ENCODE measurements around the gene B4GALT2.

B4GALT2 gene

DNA sequence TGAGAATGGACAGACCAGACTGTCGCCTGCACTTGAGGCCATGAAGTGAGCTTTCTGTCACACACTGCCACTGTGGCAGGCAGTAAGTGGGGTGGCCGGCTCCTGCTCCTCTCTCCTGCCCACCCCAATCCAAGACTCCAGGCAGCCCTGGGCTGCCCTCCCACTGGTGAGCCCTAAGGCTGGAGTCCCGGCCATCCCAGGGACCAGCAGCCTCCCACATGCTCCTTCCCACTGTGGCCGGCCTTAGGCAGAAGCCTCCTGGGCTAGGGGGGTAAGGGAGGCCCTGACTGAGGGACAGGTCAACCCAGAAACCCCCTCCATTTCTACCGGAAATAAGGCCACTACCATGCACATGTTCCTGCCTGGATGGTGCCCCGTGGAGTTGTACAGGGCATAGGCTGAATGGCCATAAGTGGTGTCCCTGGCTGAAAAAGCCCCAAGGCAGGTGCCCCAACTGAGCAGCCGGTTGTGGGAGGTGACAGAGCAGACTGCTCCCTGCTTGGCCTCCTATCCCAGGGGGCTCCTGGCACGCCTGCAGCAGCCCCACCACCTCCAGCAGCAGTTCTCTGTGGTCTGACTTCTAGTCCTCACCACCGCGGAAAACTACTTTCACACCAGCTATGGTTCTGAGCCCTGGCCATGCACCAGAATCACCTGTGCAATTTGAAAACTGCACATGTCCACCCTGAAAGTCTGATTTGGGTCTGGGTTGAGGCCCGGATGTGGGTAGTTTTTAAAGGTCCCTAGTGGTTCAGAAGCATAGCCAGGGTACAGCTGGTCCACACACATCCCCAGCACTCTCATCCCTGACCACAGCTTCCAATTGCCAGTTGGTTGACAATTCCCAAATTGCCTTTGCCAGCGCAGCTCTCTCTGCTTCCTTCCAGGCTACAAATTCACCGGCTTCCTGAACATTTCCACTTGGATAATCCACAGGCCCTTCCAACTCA is 47.0 kb upstream of the B4GALT2 start:
- Histone ChIP-seq H4K20me1 (ENCODE audit: insufficient read depth, low read length) (no peaks in the 10 kb centered on the region), H2AFZ (ENCODE audit: low read depth, low read length) (no peak overlapping the region), H3K4me1 (ENCODE audit: insufficient read depth, low read length) (no peaks in the 10 kb centered on the region), H3K79me2 (ENCODE audit: insufficient read depth, low read length) (no peaks in the 10 kb centered on the region), H3K27me3 (ENCODE audit: insufficient read depth, low read length, poor library complexity) (no peaks in the 10 kb centered on the region), H3K9me3 (ENCODE audit: insufficient read depth, low read length, severe bottlenecking) (no peaks in the 10 kb centered on the region), H3K9ac (ENCODE audit: low read depth, low read length) (no peak overlapping the region), H3K27ac (ENCODE audit: low read length) (no peak overlapping the region), H3K36me3 (ENCODE audit: insufficient read depth, low read length) (peaks cover 7% of the 10 kb centered on the region), H3K4me3 (ENCODE audit: low read depth in 1 of 2, low read length in 2 of 2) (no peak overlapping the region), H3K4me2 (ENCODE audit: insufficient read depth, low read length) (no peak overlapping the region)
- DNase-seq = no peak
- ATAC-seq (ENCODE audit: insufficient read depth, low read depth) = no peak
- TF ChIP-seq EZH2 (IDR thresholded peaks at IDR 0.05; ENCODE audit: borderline replicate concordance, low read depth, low read length, severe bottlenecking) (no peak), CTCF (IDR thresholded peaks at IDR 0.05; ENCODE audit: borderline replicate concordance, extremely low read depth, low read length, poor library complexity, severe bottlenecking) (no peak)

DNA sequence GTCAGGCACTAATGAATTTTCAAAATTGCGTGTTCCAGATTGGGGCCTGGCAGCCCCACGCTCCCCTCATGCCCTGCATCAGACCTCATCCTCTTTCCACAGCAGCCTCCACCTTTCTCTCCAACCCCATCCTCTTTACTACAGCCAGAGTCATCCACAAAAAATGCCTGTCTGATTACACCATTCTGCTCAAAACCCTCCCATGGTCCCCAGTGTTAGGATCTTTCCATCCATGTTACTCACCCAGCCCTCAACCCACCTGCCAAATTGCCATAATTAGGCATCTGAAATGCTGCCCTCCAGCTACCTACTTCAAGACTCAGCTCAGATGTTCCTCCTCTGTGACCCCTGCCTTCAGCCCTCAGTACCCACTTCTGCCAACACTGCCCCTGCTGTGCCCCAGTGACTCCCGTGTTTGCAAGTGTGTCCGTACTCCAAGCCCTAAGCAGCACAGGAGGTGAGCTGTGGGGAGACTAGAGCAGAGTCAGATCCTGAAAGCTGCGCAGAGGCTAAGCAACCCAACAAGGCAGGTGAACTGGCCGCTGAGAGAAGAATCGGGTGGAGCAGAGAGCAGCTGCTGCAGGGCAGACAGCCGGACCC is 46.1 kb upstream of the B4GALT2 start:
- TF ChIP-seq CTCF (IDR thresholded peaks at IDR 0.05; ENCODE audit: borderline replicate concordance, extremely low read depth, low read length, poor library complexity, severe bottlenecking) (no peak), EZH2 (IDR thresholded peaks at IDR 0.05; ENCODE audit: borderline replicate concordance, low read depth, low read length, severe bottlenecking) (no peak)
- Histone ChIP-seq H3K79me2 (ENCODE audit: insufficient read depth, low read length) (no peaks in the 10 kb centered on the region), H3K9ac (ENCODE audit: low read depth, low read length) (no peak overlapping the region), H3K4me1 (ENCODE audit: insufficient read depth, low read length) (no peaks in the 10 kb centered on the region), H3K27me3 (ENCODE audit: insufficient read depth, low read length, poor library complexity) (no peaks in the 10 kb centered on the region), H2AFZ (ENCODE audit: low read depth, low read length) (no peak overlapping the region), H3K27ac (ENCODE audit: low read length) (no peak overlapping the region), H3K4me3 (ENCODE audit: low read depth in 1 of 2, low read length in 2 of 2) (no peak overlapping the region), H4K20me1 (ENCODE audit: insufficient read depth, low read length) (no peaks in the 10 kb centered on the region), H3K9me3 (ENCODE audit: insufficient read depth, low read length, severe bottlenecking) (no peaks in the 10 kb centered on the region), H3K36me3 (ENCODE audit: insufficient read depth, low read length) (peaks cover 7% of the 10 kb centered on the region), H3K4me2 (ENCODE audit: insufficient read depth, low read length) (no peak overlapping the region)
- DNase-seq (no peak), ATAC-seq (ENCODE audit: insufficient read depth, low read depth) (no peak)

- no peak within 1 kb of the TSS for H2AFZ ChIP-seq (ENCODE audit: low read depth, low read length)
- H3K9me3 ChIP-seq (ENCODE audit: insufficient read depth, low read length, severe bottlenecking) = no peaks in the 10 kb centered on the region
- DNase-seq (no peak), ATAC-seq (ENCODE audit: insufficient read depth, low read depth) (no peak)
- no peak within 1 kb of the TSS for H3K9ac ChIP-seq (ENCODE audit: low read depth, low read length)
- no peak within 1 kb of the TSS for H3K4me2 ChIP-seq (ENCODE audit: insufficient read depth, low read length)
- H4K20me1 ChIP-seq (ENCODE audit: insufficient read depth, low read length) = no peaks in the 10 kb centered on the region
- TF ChIP-seq CTCF (IDR thresholded peaks at IDR 0.05; ENCODE audit: borderline replicate concordance, extremely low read depth, low read length, poor library complexity, severe bottlenecking) = no peak
- TF ChIP-seq EZH2 (IDR thresholded peaks at IDR 0.05; ENCODE audit: borderline replicate concordance, low read depth, low read length, severe bottlenecking) = no peak
- no peaks in the 10 kb centered on the region for H3K27me3 ChIP-seq (ENCODE audit: insufficient read depth, low read length, poor library complexity)
- H3K36me3 ChIP-seq (ENCODE audit: insufficient read depth, low read length) = peaks cover 7% of the 10 kb centered on the region
- no peak within 1 kb of the TSS for H3K27ac ChIP-seq (ENCODE audit: low read length)
- no peak within 1 kb of the TSS for H3K4me3 ChIP-seq (ENCODE audit: low read depth in 1 of 2, low read length in 2 of 2)
- H3K4me1 ChIP-seq (ENCODE audit: insufficient read depth, low read length) = no peaks in the 10 kb centered on the region
- no peaks in the 10 kb centered on the region for H3K79me2 ChIP-seq (ENCODE audit: insufficient read depth, low read length)
These were observed 45.5 kb upstream of the B4GALT2 start, which contains the start of gene ARTN for GRCh38 chr1:43933386-43934100. TSS of gene ARTN (plus strand) at chr1:43933801. CDS start at chr1:43935657, 1,856 bp downstream.

All from DND-41 (cell line).